GM08714 (cell line): Measurements from ENCODE around the gene SLIT3.

Source experiments
- H3K4me3 ChIP-seq: fragments of 200-500 bp; sonication (Bioruptor generic); 2 replicates; pipeline ENCODE4 v1.5.1; 2014; ENCODE audit warnings: mild to moderate bottlenecking, low read length, inconsistent platforms
- ZNF274 ChIP-seq: IDR thresholded peaks from 2 replicates; pipeline ENCODE4 v1.6.1; 2012; ENCODE audit warnings: mild to moderate bottlenecking, low read depth, low read length

SLIT3 gene

GRCh38 chr5:168813184-168813968 lies 487.6 kb downstream of the SLIT3 start:
- TF ChIP-seq ZNF274, result no peak

GRCh38 chr5:168810641-168811040 lies 490.3 kb downstream of the SLIT3 start:
- no peak for TF ChIP-seq ZNF274
- H3K4me3 ChIP-seq, result no peak overlapping the region

More at GRCh38 chr5:168813184-168813968, 487.6 kb downstream of the SLIT3 start:
- H3K4me3 ChIP-seq, result no peak overlapping the region

DNA sequence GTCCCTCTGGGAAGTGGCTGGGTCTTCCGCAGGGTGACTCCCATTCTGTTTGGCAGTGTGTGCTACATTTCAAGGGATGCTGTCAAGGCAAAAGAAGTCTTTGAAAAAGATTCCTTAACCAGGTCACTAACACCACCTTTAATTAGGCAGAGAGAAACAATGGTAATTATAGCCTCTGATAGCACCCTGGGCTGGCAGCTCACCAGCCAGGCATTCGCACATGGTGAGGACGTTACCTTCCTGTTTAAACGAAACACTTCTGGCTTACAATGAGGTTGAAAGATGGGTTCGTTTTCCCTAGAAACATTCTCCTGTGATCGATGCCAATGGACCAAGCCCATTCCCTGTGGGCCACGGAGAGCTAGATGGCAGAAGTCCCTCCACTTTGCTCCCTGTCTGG lies 491.7 kb downstream of the SLIT3 start:
- H3K4me3 ChIP-seq, result no peak overlapping the region
- TF ChIP-seq ZNF274, result no peak

- H3K4me3 ChIP-seq, result no peak overlapping the region
- no peak for TF ChIP-seq ZNF274
Measured at GRCh38 chr5:168808051-168808616, 492.8 kb downstream of the SLIT3 start.

DNA sequence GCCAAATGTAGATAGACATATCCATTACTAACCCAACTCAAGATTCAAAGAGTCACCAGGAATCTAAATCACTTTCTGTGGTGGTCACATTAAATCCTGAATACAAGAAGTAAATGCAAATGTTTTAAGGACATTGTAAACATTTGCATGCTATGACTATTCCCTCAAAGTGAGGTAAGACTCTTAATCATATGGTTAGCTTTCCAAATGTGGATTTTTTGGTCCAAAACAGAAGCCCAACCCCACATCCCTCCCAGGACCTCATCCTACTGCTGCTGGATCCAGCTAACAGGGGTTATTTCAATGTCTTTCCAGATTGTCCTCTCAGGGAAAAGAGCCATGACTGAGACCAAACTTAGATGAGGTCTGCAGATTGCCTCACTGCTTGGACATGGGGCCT lies 493.7 kb downstream of the SLIT3 start:
- no peak overlapping the region for H3K4me3 ChIP-seq
- TF ChIP-seq ZNF274, result no peak

DNA sequence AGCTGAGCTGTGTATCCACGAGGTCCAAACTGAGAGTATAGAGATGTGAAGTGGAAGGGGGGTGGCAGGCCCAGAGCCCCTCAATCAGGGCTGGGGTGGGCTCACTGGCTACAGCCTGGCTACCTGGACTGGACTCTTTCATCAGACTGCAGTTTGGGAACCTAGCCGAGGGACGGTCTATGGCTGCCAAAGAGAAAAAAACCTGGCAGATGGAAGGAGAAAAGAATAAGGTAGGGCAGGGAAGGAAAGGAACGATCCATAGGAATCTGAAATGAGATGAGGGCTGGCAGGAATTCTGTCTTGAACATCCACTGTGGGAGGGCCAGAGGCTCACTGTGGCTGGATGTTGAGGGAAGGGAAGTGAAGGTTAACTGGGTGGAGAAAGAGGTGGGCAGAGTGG lies 497.4 kb downstream of the SLIT3 start:
- no peak for TF ChIP-seq ZNF274
- no peak overlapping the region for H3K4me3 ChIP-seq

DNA sequence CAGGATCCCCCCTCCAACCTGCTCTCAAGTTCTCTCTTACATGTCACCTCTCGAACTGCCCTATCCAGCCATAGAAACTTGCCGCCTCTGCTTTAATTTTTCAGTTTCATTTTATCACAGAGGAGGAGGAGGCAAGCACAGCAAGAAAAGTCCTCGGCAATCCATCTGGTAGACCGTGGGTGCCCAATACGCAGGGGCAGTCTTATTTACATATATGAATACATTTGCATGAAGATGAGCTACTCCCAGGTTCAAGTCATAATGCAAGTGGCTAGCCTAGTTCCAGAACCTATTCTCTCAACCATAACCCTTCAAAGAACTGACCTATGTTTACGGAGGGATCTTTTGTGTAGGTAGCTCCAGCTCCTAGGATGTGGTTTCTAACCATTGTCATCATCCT lies 498.6 kb downstream of the SLIT3 start:
- TF ChIP-seq ZNF274, result no peak
- no peak overlapping the region for H3K4me3 ChIP-seq

GRCh38 chr5:168801567-168801966 lies 499.4 kb downstream of the SLIT3 start:
- TF ChIP-seq ZNF274, result no peak

GRCh38 chr5:168800701-168801100 lies 500.2 kb downstream of the SLIT3 start:
- H3K4me3 ChIP-seq, result no peak overlapping the region
- no peak for TF ChIP-seq ZNF274

More at GRCh38 chr5:168801567-168801966, 499.4 kb downstream of the SLIT3 start:
- H3K4me3 ChIP-seq, result no peak overlapping the region

DNA sequence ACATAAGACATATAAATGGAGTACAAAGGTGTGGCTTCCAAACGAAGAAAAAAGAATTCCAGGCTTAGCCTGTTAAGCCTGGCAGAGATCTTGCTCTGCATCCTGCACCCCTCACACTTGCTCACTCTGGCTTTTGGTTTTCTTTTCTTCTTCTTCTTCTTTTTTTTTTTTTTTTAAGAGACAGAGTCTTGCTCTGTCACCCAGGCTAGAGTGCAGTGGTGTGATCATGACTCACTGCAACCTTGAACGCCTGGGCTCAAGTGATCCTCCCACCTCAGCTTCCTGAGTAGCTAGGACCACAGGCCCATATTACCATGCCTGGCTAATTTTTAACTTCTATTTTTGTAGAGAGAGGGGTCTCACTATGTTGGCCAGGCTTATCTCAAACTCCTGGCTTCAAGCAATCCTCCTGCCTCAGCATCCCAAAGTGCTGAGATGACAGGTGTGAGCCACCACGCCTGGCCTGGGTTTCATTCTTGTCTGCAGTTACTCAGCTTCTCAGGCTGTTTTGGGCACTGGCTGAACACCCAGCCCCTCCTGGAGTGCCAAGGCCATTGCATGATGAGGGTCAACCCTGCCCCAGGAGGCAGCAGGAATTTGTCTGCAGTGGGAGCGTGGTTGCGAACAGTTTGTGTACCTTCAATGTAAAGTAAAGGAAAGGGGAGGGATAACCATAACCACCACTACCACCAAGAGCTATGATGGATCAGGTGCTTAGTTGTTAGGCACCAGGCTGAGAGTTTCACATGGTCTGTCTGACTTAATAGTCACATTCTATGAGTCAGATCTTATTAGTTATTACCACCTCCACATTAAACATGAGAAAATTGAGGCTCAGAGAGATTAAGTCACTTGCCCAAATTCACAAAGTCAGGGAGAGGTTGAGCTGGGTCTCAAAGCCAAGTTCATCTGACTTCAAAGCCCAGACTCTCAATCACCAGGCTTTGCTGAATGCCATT lies 502.6 kb downstream of the SLIT3 start:
- no peak for TF ChIP-seq ZNF274
- H3K4me3 ChIP-seq, result no peak overlapping the region

DNA sequence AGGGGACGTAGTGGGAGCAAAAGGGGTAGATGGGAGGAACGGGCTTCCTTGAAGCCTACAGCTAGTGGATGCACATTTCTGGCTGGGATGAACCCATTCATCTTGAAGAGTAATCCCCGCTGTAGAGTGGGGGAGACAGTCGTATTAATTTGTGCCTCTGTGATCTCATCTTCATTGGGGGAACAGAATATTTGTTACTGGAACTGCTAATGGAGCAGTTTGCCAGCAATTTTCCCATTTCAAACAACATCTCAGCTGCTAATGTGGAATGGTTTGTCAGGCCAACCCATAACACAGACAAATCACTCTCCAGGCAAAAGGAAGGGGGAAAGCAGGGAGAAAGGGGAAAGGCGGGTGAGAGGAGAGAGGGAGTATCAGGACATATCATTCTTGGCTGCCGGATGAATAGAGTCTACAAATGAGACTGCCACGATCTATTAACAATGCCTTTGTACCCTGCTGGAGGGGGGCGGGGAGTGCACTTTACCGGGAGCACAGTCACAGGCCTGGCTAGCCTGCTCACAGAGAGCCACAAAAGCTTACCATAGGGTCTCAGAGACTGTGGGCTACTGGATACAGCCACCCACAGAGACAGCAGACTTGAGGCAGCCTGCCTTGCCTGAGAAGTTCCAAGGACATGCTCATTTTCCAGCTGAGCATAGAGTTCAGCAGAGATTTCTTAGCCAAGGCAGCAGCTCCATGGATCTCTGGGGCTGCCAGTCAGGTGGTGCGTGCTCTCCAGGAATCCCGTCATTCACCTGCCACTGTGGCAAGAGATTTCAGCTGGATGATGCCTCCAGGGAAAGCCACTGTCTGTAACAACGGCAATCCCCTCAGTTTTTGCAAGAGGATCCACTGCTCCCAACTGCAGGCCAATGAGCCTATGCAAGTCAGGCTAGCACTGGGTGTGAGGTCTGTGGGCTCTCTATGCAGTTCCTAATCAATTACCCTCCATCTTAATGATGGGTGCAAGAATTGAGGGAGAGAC lies 504.1 kb downstream of the SLIT3 start:
- no peak for TF ChIP-seq ZNF274
- no peak overlapping the region for H3K4me3 ChIP-seq

DNA sequence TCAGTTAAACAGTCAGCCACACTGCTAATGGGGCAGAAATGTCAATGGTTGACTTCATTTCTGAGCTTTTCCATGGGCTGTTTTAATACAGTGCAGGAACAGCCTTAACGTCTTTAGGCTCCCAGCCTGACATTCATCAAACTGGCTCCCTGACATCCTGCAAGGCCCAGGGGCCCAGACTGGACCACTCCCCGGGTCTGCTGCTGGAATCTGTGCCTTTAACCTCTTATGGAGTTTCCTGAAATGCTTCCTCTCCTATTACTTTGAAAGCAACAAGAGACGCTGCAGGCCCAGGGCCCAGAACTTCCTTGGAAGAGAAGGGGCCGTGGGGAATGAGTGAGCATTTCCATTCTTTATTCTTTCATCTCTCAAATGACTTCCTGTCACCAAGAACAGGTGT lies 504.9 kb downstream of the SLIT3 start:
- no peak overlapping the region for H3K4me3 ChIP-seq
- TF ChIP-seq ZNF274, result no peak

DNA sequence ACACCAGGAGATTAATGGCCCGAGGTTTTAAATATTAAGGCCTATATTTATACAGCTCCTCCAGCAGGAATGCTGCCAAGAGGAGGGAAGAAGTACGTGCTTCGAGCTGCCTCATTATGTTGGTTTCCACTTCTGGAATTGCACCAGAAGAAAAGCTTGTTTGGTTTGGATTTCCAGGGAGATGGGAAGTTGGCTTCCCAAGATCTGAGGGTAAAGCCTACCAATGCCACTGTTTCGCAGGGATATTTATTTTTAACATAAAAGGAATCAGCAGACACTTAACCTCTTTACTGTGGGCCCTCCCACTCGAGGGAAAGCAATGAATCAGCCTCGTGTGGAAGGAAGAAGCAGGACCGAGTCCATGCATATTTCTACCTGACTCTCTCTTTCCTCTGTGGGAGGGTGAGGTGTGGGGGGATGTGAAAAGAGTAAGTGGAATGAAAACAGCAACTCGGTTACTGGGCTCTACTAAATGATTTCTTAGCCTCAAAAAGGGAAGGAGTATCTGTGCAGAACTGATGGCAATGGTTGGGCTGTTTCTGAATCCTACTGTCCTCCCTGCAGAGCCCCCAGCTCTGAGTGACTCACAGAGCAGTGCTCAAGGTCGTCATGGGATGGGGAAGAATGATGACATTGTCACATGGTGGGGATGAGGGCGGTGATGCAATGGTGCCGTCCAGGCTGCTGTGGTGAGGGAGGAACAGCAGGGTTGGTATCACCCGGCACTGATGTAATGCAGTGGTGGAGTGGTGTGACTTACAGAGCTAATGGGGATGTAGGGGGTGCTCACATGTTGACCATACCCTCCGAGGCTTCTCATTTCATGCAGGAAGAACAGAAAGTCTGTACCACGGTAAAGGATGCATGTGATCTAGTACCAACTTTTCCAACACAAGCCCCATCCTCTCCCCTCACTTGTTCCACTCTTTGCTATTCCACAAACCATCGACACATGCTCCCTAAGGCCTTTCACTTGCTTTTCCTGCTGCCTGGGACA lies 506.8 kb downstream of the SLIT3 start:
- no peak for TF ChIP-seq ZNF274
- H3K4me3 ChIP-seq, result no peak overlapping the region
